OCI-LY7 (cell line): Measurements from ENCODE around the gene GMPS. TPM values are rescaled to one million over a fixed set of nuclear protein-coding genes. Genes with fewer than 3 reads are reported as not detected.
"Not testable (repeated sequence)": the region's sequence is repeated elsewhere in the genome, so short reads cannot be mapped to it uniquely, and the experiment has no call there.

ENCODE experiments used
- BruUV-seq: library from RNA; stranded (reverse); fragments of 400-500 nt; replicated peaks from 2 replicates; lab custom pipeline; 2021; lab: Mats Ljungman, UMichigan
- CTCF ChIA-PET: fragments of 300-600 bp; sonication (Branson Sonifier 250); formaldehyde crosslinking; loops from one replicate; lab custom pipeline; 2022; ENCODE audit warnings: antibody characterized with exemption; ENCODE audit not compliant: unreplicated experiment; lab: Charles Lee
- POLR2A ChIA-PET: fragments of 300-600 bp; sonication (Branson Sonifier 250); formaldehyde crosslinking; loops from one replicate; lab custom pipeline; 2022; ENCODE audit warnings: antibody characterized with exemption; lab: Charles Lee
- DNase-seq: peaks from one replicate; pipeline ENCODE4 v3.0.0-alpha.2; 2015; ENCODE audit warnings: low spot score
- H2AFZ ChIP-seq: fragments of 200-600 bp; sonication (generic), shearing (Covaris generic); 2 replicates; pipeline ENCODE4 v1.6.1; 2014; ENCODE audit warnings: mild to moderate bottlenecking, antibody characterized with exemption, low read length, moderate library complexity
- H3K27ac ChIP-seq: fragments of 200-600 bp; sonication (generic); 2 replicates; pipeline ENCODE4 v1.5.1; 2014; ENCODE audit warnings: mixed run types, low read depth, mild to moderate bottlenecking, moderate library complexity, low read length, inconsistent platforms; ENCODE audit not compliant: poor library complexity, severe bottlenecking
- H3K36me3 ChIP-seq: fragments of 200-600 bp; sonication (generic); 2 replicates; pipeline ENCODE4 v1.6.1; 2014; ENCODE audit warnings: mild to moderate bottlenecking, antibody characterized with exemption, low read length, moderate library complexity, mixed read lengths; ENCODE audit not compliant: insufficient read depth
- H3K4me1 ChIP-seq: fragments of 200-600 bp; sonication (generic); 2 replicates; pipeline ENCODE4 v1.5.1; 2014; ENCODE audit warnings: mild to moderate bottlenecking, low read length; ENCODE audit not compliant: insufficient read depth, poor library complexity, severe bottlenecking
- H3K4me2 ChIP-seq: fragments of 200-600 bp; sonication (generic); 2 replicates; pipeline ENCODE4 v1.6.1; 2014; ENCODE audit warnings: mild to moderate bottlenecking, low read length
- H3K4me3 ChIP-seq: fragments of 200-600 bp; sonication (generic); 2 replicates; pipeline ENCODE4 v1.5.1; 2014; ENCODE audit warnings: mild to moderate bottlenecking, low read depth, low read length; ENCODE audit not compliant: poor library complexity, severe bottlenecking
- H3K79me2 ChIP-seq: fragments of 200-600 bp; sonication (generic); 2 replicates; pipeline ENCODE4 v1.6.1; 2016; ENCODE audit warnings: low read depth, mild to moderate bottlenecking, low read length, moderate library complexity, mixed read lengths; ENCODE audit not compliant: insufficient read depth
- H3K9me2 ChIP-seq: fragments of 200-600 bp; sonication (generic); 2 replicates; pipeline ENCODE4 v1.6.1; 2016; ENCODE audit warnings: mild to moderate bottlenecking, low read length, mixed read lengths; ENCODE audit not compliant: insufficient read depth
- H3K9me3 ChIP-seq: fragments of 200-600 bp; sonication (generic); 2 replicates; pipeline ENCODE4 v1.6.1; 2014; ENCODE audit warnings: mild to moderate bottlenecking, mixed run types, low read length, mixed read lengths
- H4K20me1 ChIP-seq: fragments of 200-600 bp; sonication (generic); 2 replicates; pipeline ENCODE4 v1.6.1; 2014; ENCODE audit warnings: mild to moderate bottlenecking, antibody characterized with exemption, low read length, moderate library complexity, mixed read lengths; ENCODE audit not compliant: insufficient read depth
- CTCF ChIP-seq: fragments of 200-600 bp; sonication (generic); conservative IDR thresholded peaks from 2 replicates; pipeline ENCODE4 v1.5.1; 2014; ENCODE audit warnings: mild to moderate bottlenecking, antibody characterized with exemption, low read length, moderate library complexity, mixed read lengths
- EZH2phosphoT487 ChIP-seq: fragments of 200-600 bp; sonication (generic); IDR thresholded peaks from 2 replicates; pipeline ENCODE4 v1.6.1; 2018; ENCODE audit warnings: low read depth, borderline replicate concordance, mild to moderate bottlenecking, mixed run types, antibody characterized with exemption, low read length, moderate library complexity, mixed read lengths
- intact Hi-C: fragments of 100-400 bp; cut with micrococcal nuclease; formaldehyde crosslinking; loops from one replicate; pipeline ENCODE4 v1.10.0; 2022; ENCODE audit not compliant: unreplicated experiment
- total RNA-seq, 2 experiments: library from RNA; depleted of rRNA in 1 of 2; stranded (reverse); fragments of >200 nt in 1 of 2; shearing (Covaris generic) in 1 of 2; gene quantifications; 2 replicates each; pipeline ENCODE4 v1.2.3, GENCODE V29; 2014 to 2022

GMPS gene
- total RNA-seq, 2 experiments from 2014 or later, result 37.6 to 116 TPM

- Histone ChIP-seq H3K4me2 (no peak overlapping the region), H4K20me1 (peaks cover 53% of the 10 kb centered on the region), H3K79me2 (peaks cover 100% of the 10 kb centered on the region), H2AFZ (no peak overlapping the region), H3K4me3 (no peak overlapping the region), H3K9me3 (no peaks in the 10 kb centered on the region; the same call in 1 of the 2 replicates), H3K36me3 (no peaks in the 10 kb centered on the region; the same call in 1 of the 2 replicates), H3K4me1 (peaks cover 18% of the 10 kb centered on the region), H3K9me2 (no peaks in the 10 kb centered on the region), H3K27ac (no peak overlapping the region)
- no TSS peak for BruUV-seq
- DNase-seq, result no peak
- CTCF ChIA-PET, result interaction anchor here (1.8 kb wide), 1 partner anchor 14 kb away, joined by 4 read pairs; no protein-coding TSS in a partner anchor
- intact Hi-C loops, result no loop called here
- TF ChIP-seq CTCF (no peak), EZH2phosphoT487 (no peak)
- POLR2A ChIA-PET, result interaction anchor here (0.5 to 2.9 kb wide), 6 partner anchors 9 to 261 kb away, joined by 3 to 9 read pairs (median 4); no protein-coding TSS in a partner anchor
These were observed 14.8 kb downstream of the GMPS start for GRCh38 chr3:155885292-155885691.

GRCh38 chr3:155886348-155886747 is 15.9 kb downstream of the GMPS start:
- Histone ChIP-seq H4K20me1 (peaks cover 58% of the 10 kb centered on the region), H3K79me2 (peaks cover 100% of the 10 kb centered on the region)
- ChIA-PET CTCF (interaction anchor here (1.8 kb wide), 1 partner anchor 15 kb away, joined by 4 read pairs; no protein-coding TSS in a partner anchor), POLR2A (interaction anchor here (0.6 to 1.5 kb wide), 5 partner anchors 9 to 952 kb away, joined by 3 to 4 read pairs (median 4); no protein-coding TSS in a partner anchor)
- DNase-seq, H3K4me3 ChIP-seq, H3K4me1 ChIP-seq, H3K9me2 ChIP-seq, H3K27ac ChIP-seq, H3K36me3 ChIP-seq, H2AFZ ChIP-seq, BruUV-seq, H3K4me2 ChIP-seq, intact Hi-C loops, H3K9me3 ChIP-seq: not testable (repeated sequence)

DNA sequence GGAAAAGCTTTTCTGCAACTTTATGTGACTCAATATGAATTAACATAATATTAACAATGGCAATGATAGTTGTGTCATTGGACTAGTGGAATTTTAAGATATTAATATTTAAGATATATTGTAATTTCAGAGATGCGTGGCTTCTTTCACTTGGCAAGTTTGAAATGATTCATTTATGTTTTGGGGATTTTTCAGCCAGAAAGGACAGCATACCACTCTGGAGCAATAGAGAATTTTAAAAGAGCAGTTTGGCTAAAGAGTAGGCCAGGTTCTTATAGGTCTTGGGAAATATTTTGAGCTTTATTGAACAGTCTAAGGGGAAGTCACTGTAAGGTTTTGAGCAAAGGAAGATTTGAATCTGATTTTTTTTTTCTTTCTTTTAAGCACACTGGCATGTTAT is 16.5 kb downstream of the GMPS start:
- TF ChIP-seq EZH2phosphoT487, result no peak
- no peak for TF ChIP-seq CTCF
- CTCF ChIA-PET, result no interaction called here
- Histone ChIP-seq H3K4me1 (peaks cover 4% of the 10 kb centered on the region), H3K4me3 (no peak overlapping the region), H3K9me2 (no peaks in the 10 kb centered on the region), H3K36me3 (peaks cover 6% of the 10 kb centered on the region), H3K27ac (no peak overlapping the region), H4K20me1 (peaks cover 53% of the 10 kb centered on the region), H3K9me3 (no peaks in the 10 kb centered on the region), H3K79me2 (peaks cover 100% of the 10 kb centered on the region), H3K4me2 (no peak overlapping the region), H2AFZ (no peak overlapping the region)
- no TSS peak for BruUV-seq
- POLR2A ChIA-PET, result interaction anchor here (0.6 to 1.5 kb wide), 4 partner anchors 8 to 674 kb away, joined by 3 to 4 read pairs (median 3); no protein-coding TSS in a partner anchor
- intact Hi-C loops, result no loop called here
- DNase-seq, result no peak
